ENCODE measurements around the gene SMPD2. TPM values are rescaled to one million over a fixed set of nuclear protein-coding genes. Genes with fewer than 3 reads are reported as not detected.

SMPD2 gene
- total and polyA plus RNA-seq, 2 donors (not counting 3 experiments of a cell fraction or from before 2014, with no cell fraction given): 6.9 to 10.0 TPM

DNA sequence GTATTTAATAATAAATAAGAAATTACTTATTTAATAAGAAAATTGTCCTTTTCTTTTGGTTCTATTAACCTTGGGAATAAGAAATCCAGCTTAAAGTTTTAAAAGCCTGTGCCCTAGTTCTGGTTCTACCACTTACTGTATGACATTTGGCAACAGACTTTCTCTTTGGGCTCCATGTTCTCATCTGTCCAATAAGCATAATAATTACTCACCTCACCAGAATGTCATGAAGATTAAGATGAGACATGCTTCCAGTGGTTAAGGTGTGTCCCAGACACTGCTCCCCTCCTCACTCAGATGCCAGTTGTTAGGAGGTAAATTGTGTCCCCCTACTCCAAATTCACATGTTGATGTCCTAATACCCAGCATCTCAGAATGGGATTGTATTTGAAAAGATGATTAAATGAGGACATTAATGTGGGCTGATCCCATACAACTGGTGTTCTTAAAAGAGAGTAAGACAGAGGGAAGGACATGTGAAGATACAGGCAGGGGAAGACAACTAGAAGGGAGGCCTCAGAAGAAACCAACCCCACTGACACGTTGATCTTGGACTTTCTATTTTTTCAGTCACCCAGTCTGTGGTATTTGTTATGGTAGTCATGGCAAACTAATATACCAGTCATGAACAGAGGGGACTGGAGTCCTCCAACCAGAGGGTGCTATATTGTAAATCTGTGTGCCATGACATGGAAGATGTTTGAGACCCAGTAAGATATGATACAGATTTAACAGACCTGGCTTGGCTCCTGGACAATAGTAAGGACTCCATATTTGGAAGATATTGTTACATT is 21.4 kb downstream of the SMPD2 start:
- H3K9me1 ChIP-seq (replicated peaks; ENCODE audit: control insufficient read depth, extremely low read depth, insufficient read depth, low read length): no peaks in the 10 kb centered on the region
- no peak overlapping the region for H3K4me3 ChIP-seq (replicated peaks in 1 of 3; ENCODE audit: insufficient read depth in 1 of 3, low read depth in 1 of 3, low read length in 3 of 3)
- no peak overlapping the region for H3K9ac ChIP-seq (replicated peaks; ENCODE audit: extremely low read depth, insufficient read depth, low read length)
- no peak overlapping the region for H3K4me2 ChIP-seq (ENCODE audit: insufficient read depth, low read length)
- TF ChIP-seq, protein P1, sequence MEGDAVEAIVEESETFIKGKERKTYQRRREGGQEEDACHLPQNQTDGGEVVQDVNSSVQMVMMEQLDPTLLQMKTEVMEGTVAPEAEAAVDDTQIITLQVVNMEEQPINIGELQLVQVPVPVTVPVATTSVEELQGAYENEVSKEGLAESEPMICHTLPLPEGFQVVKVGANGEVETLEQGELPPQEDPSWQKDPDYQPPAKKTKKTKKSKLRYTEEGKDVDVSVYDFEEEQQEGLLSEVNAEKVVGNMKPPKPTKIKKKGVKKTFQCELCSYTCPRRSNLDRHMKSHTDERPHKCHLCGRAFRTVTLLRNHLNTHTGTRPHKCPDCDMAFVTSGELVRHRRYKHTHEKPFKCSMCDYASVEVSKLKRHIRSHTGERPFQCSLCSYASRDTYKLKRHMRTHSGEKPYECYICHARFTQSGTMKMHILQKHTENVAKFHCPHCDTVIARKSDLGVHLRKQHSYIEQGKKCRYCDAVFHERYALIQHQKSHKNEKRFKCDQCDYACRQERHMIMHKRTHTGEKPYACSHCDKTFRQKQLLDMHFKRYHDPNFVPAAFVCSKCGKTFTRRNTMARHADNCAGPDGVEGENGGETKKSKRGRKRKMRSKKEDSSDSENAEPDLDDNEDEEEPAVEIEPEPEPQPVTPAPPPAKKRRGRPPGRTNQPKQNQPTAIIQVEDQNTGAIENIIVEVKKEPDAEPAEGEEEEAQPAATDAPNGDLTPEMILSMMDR (IDR thresholded peaks at IDR 0.05; ENCODE audit: extremely low read depth in 1 of 2, insufficient read depth in 1 of 2, low read depth in 1 of 2, low read length in 2 of 2): no peak
- no peak for TF ChIP-seq MYC (IDR thresholded peaks at IDR 0.05; ENCODE audit: low read depth, low read length)
- no peak for TF ChIP-seq EZH2 (IDR thresholded peaks at IDR 0.05; ENCODE audit: borderline replicate concordance, low read depth, low read length, severe bottlenecking)
- TF ChIP-seq JUN (IDR thresholded peaks at IDR 0.05; ENCODE audit: borderline replicate concordance, insufficient read depth, insufficient read length, low read depth): no peak
- TF ChIP-seq, protein P2, sequence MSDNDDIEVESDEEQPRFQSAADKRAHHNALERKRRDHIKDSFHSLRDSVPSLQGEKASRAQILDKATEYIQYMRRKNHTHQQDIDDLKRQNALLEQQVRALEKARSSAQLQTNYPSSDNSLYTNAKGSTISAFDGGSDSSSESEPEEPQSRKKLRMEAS (IDR thresholded peaks at IDR 0.05; ENCODE audit: insufficient read depth, insufficient read length): no peak
- TF ChIP-seq POLR2A (IDR thresholded peaks at IDR 0.05; ENCODE audit: low read depth, low read length): no peak
- no peak for TF ChIP-seq GATA2 (IDR thresholded peaks at IDR 0.05; ENCODE audit: insufficient read depth, insufficient read length, low read depth, low read length)
- TF ChIP-seq FOS (IDR thresholded peaks at IDR 0.05; ENCODE audit: borderline replicate concordance, insufficient read depth, low read length): no peak
- no peak for TF ChIP-seq POLR2AphosphoS5 (IDR thresholded peaks at IDR 0.05; ENCODE audit: insufficient read depth, low read depth, low read length)
- peaks cover 11 to 12% of the 10 kb centered on the region in 2 experiments for H3K36me3 ChIP-seq (ENCODE audit: control insufficient read depth in 2 of 2, extremely low read depth in 1 of 2, insufficient read depth in 2 of 2, low read length in 2 of 2)
- DNase-seq (ENCODE audit: low read depth, low spot score): no peak
- H2AFZ ChIP-seq (ENCODE audit: low read depth, low read length): no peak overlapping the region
- POLR2A ChIA-PET: no interaction called here
- H3K4me1 ChIP-seq (ENCODE audit: control insufficient read depth, extremely low read depth, insufficient read depth, low read length): no peaks in the 10 kb centered on the region
- no peaks in the 10 kb centered on the region for H4K20me1 ChIP-seq (replicated peaks; ENCODE audit: control insufficient read depth, extremely low read depth, insufficient read depth, low read length)
- no TSS peak for BruUV-seq (replicated peaks)
- no peak for FAIRE-seq
- no peaks in the 10 kb centered on the region for H3K79me2 ChIP-seq (ENCODE audit: control insufficient read depth, insufficient read depth, low read length)
- H3K27me3 ChIP-seq (ENCODE audit: control insufficient read depth in 2 of 2, insufficient read depth in 2 of 2, low read length in 2 of 2): no peaks in the 10 kb centered on the region
- H3K27ac ChIP-seq (ENCODE audit: insufficient read depth, low read depth, low read length): no peak overlapping the region
- dilution Hi-C loops (cut with MboI; ENCODE audit: extremely low pct_ligation_motif_present, low sequenced_read_pairs): no loop called here
- intact Hi-C loops (cut with micrococcal nuclease): no loop called here
- no peaks in the 10 kb centered on the region for H3K9me3 ChIP-seq (replicated peaks; ENCODE audit: control insufficient read depth, insufficient read depth, low read length)
- CTCF ChIA-PET: interaction anchor here (2.7 kb wide), 1 partner anchor 8 kb away, joined by 6 read pairs; no protein-coding TSS in a partner anchor

All from endothelial cell of umbilical vein (primary cell).